Activated CD4-positive, alpha-beta T cell treated with anti-CD3 and anti-CD28 coated beads, Interleukin-2, amount 50 U/mL, for 1 hour (primary cell): ENCODE results near the gene MTCH1.

ENCODE experiments used
- DNase-seq: peaks from one replicate; pipeline ENCODE4 v3.0.0-alpha.2; 2020

Gene MTCH1

GRCh38 chr6:36985808-36986703, at the start of gene MTCH1:
Gene MTCH1, minus strand, starts transcription at chr6:36986196. Its CDS starts 23 bp downstream, at chr6:36986173.
- peak; percentile 82 for DNase-seq

- DNase-seq = no peak
Measured at GRCh38 chr6:37033819-37034795, 48.1 kb upstream of the MTCH1 start.

- DNase-seq = no peak
Measured at GRCh38 chr6:37033255-37033654, 47.3 kb upstream of the MTCH1 start.

- no peak for DNase-seq
Measured at GRCh38 chr6:37032239-37032638, 46.2 kb upstream of the MTCH1 start.

GRCh38 chr6:37030599-37030998, 44.6 kb upstream of the MTCH1 start:
- DNase-seq = no peak

- peak; percentile 32 for DNase-seq
Measured at GRCh38 chr6:37029249-37029971, 43.4 kb upstream of the MTCH1 start.

GRCh38 chr6:37027811-37028469, 41.9 kb upstream of the MTCH1 start:
- DNase-seq = no peak

GRCh38 chr6:37027036-37027720, 41.2 kb upstream of the MTCH1 start:
- DNase-seq = no peak

- DNase-seq = no peak
Measured at GRCh38 chr6:37025621-37026466, 39.8 kb upstream of the MTCH1 start.

- no peak for DNase-seq
Measured at GRCh38 chr6:37024656-37025337, 38.8 kb upstream of the MTCH1 start.

- no peak for DNase-seq
Measured at GRCh38 chr6:37022135-37022863, 36.3 kb upstream of the MTCH1 start.

GRCh38 chr6:37021356-37022129, 35.5 kb upstream of the MTCH1 start:
- DNase-seq = peak; percentile 72

- DNase-seq = no peak
Measured at GRCh38 chr6:37020812-37021211, 34.8 kb upstream of the MTCH1 start.

- no peak for DNase-seq
Measured at GRCh38 chr6:37020381-37020780, 34.4 kb upstream of the MTCH1 start.

- DNase-seq = no peak
Measured at GRCh38 chr6:37019065-37019450, 33.1 kb upstream of the MTCH1 start.

- DNase-seq = peak; percentile 91
Measured at GRCh38 chr6:37018198-37019064, 32.4 kb upstream of the MTCH1 start.

- no peak for DNase-seq
Measured at GRCh38 chr6:37017606-37018197, 31.7 kb upstream of the MTCH1 start.
